Epidermal melanocyte (primary cell): ENCODE measurements around the gene POGZ.
"Not testable (repeated sequence)": the region's sequence is repeated elsewhere in the genome, so short reads cannot be mapped to it uniquely, and the experiment has no call there.

ENCODE experiments used
- DNase-seq: peaks from one replicate; pipeline ENCODE4 v3.0.0; 2011; ENCODE audit warnings: low spot score; ENCODE audit not compliant: insufficient read length

POGZ gene

DNA sequence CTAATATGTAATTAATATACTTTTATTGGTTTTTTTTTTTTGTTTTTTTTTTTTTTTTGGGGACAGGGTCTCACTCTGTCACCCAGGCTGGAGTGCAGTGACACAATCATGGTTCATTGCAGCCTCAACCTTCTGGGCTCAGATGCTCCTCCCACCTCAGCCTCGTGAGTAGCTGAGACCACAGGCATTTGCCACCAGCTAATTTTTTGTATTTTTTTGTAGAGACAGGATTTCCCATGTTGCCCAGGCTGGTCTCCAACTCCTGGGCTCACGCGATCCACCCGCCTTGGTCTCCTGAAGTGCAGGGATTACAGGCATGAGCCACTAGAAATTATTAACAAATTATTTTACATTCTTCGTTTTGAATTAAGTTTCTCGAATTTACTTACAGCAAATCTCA, 16.8 kb upstream of the POGZ start:
- DNase-seq, result no peak

- no peak for DNase-seq
Observed at GRCh38 chr1:151475175-151475574, 15.9 kb upstream of the POGZ start.

DNA sequence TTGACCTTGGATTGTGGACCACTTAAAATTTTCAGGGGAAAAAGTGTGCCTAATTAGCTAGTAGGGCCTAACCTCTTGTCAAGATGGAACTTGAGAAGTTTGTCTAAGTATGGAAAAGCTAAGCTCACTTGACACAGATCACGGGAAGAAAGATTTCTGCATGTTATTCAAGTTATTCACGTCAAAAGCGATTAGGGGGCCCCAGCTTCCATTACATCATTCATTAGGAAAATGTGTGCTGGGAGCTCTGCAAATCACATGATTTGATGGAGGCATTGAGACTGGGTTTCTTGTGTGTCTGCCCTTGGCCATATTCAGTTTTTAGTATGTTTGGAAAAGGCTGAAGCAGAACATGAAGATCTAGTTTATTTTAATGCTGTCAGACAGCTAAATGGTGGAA, 15.5 kb upstream of the POGZ start:
- DNase-seq, result no peak

- DNase-seq, result peak; percentile 44
Observed at GRCh38 chr1:151472856-151473731, 13.8 kb upstream of the POGZ start.

- no peak for DNase-seq
Observed at GRCh38 chr1:151465026-151465425, 5.7 kb upstream of the POGZ start.

DNA sequence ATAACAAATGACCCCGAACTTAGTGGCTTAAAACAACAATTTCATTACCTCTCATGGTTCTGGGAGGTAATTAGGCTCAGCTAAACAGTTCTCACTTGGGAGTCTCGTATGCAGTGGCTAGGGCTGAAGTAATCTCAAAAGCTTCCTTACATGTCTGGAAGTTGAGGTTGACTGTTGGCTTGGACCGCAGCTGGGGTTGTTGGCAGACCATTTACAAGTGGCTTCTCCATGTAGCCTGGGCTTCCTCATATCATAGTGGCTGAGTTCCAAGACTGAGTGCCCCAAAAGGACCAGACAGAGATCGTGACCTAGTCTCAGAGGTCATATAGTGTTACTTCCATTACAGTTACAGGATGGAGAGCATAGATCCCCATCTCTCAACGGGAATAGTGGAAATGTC, 2.4 kb upstream of the POGZ start:
- no peak for DNase-seq

DNA sequence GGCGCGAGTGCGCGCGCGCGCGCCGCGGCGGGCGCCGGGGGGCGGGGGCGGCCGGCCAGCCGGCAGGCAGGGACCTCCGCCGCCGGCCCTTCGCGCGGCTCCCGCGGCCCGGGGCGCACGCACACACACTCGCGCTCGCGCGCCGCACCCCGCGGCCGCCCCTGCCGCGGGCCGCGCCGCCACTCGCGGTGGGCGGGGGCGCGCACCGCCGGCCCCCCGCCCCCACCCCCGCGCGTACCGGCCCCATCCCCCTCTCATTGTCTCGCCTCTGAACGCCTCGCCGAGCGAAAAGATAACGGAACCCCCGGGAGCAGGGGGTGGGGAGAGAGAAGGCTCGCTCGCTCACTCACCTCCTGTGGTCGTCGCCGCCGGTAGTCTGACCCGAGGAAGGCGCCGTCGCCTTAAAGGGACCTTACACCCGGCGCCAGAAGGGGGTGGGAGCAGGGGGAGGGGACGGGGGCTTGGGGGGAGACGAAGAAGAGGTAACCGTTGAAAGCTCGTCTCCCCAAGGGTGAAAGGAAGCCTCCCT, 428 bp downstream of the POGZ start:
- DNase-seq, result peak; percentile 68

DNA sequence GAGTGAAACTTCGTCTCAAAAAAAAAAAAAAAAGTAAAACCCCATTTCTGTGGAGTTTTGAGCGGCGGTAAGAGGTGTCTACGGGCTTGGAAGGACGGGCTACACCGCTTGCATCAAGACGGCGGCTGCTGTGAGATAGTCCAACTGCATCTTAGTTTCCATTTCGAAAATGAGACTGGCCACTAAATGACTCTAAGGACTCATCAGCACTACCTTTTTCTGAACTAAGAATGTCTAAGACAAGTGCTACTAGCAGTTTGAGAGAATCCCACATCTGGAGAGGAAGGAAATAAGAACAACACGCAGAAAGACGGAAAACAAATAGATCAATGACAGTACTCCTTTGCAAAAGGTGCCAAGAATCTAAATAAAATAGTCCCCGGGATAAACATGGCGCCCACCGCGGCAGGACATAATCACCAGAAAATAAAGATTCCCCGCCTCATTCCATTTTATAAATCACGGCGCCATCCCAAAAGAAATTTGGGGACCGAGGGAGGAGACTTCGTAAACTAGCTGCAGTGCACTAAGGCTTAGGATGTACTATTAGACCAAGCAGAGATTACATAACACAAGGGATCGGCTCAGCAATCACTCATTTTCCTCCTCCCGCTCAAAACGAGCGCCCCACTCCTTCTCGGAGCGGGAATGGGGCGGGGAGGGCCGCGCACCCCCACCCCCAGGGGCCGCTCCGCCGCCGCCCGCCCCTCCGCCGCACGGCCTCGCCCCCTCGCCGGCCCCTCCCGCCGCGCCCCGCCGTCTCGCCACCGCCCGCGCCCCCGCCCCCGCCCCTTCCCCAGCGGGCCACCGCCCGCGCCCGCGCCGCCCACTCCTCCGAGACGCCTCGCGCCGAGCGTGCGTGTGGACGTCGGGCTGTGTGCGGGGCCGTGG, 1.1 kb downstream of the POGZ start:
- DNase-seq, result peak; percentile 68

DNA sequence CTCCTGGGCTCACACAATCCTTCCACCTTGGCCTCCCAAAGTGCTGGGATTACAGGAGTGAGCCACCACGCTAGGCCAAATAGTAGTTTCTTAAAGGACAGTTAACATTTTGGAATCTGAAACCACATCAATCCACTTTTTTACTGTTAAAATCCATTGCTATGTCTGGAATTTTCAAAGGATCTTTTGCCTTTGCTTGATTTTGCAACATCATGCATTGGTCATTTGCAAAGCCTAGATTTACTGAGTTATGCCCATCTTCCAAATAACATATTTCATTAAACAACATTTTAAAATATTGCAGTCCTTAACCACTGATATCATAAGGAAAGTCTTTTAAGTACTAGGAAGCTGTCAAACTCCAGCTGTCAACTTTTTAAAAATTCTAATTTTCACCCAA, 3.3 kb downstream of the POGZ start:
- DNase-seq, result no peak

GRCh38 chr1:151455231-151455630, 4.1 kb downstream of the POGZ start:
- DNase-seq, result no peak

DNA sequence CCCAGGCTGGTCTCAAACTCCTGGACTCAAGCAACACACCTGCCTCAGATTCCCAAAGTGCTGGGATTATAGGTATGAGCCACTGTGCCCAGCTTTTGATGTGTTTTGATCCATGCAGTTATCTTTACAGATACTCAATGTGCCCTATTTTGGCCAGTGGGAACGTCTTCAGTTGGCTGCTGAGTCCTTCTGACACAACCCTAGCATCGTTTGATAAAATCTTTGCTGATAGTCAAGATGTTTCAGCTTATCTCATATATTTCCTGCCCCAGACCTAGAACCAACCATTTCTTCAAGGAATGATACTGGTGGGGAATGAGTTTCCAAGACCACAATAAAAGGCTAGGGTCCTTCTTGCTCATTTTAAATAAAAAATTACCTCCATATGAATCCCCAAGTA, 11.6 kb downstream of the POGZ start:
- DNase-seq, result no peak

GRCh38 chr1:151444783-151445177, 14.5 kb downstream of the POGZ start:
- no peak for DNase-seq

DNA sequence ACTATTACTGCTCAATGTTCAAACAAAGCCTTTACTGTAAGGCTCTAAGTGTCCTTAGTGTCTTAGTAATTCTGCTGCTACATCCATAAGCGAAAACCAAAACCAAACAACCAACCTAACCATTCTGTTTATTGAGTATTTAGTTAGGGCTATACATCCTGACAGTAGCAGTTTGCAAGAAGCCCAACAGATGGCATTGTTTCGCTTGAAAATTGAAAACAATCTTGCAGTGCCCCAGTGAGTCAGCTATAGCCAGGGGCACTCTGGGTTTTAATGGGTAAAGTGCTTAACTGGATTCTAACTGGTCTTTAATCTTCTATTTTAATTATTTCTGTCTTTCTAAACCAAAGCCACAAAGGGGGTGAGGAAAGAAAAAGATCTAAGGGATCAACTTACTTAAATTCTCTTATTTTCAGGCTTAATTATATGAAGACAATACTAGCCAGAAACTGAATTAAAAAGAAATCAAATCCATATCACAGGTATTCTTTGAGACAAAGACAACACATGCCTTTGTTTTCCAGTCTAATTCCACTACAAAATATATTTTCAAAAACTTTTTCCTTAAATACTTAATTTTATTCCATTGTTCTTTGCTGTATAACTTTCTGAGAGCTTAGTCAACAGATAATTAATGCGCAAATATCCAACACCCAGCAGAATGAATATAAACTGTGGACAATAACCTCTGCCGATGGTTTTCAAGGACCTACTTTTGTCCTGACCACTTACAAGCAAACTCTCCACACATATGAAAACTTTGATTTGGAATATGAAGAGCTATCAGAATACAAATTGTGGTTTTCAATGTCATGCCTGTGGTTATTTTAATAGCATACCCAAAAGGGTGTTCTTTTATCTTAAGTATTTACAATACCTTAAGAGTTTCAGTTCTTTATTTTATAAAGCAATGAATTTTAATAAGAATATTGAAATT, 15.2 kb downstream of the POGZ start:
- peak; percentile 87 for DNase-seq

DNA sequence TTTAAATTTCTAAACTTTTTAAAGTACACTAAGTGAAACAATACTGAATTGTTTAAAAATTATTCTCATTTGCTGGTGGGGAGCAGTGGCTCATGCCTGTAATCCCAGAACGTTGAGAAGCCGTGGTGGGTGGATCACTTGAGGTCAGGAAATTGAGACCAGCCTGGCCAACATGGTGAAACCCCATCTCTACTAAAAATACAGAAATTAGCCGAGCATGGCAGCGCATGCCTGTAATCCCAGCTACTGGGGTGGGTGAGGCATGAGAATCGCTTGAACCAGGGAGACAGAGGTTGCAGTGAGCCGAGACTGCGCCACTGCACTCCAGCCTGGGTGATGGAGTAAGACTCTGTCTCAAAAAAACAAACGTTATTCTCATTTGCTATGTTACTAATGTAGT, 21.9 kb downstream of the POGZ start:
- DNase-seq, result not testable (repeated sequence)

GRCh38 chr1:151436985-151437384, 22.3 kb downstream of the POGZ start:
- DNase-seq, result no peak

- no peak for DNase-seq
Observed at GRCh38 chr1:151435174-151435573, 24.1 kb downstream of the POGZ start.

- DNase-seq, result not testable (repeated sequence)
Observed at GRCh38 chr1:151433827-151434226, 25.5 kb downstream of the POGZ start.

- no peak for DNase-seq
Observed at GRCh38 chr1:151428068-151428467, 31.2 kb downstream of the POGZ start.

- DNase-seq, result no peak
Observed at GRCh38 chr1:151425103-151425502, 34.2 kb downstream of the POGZ start.

DNA sequence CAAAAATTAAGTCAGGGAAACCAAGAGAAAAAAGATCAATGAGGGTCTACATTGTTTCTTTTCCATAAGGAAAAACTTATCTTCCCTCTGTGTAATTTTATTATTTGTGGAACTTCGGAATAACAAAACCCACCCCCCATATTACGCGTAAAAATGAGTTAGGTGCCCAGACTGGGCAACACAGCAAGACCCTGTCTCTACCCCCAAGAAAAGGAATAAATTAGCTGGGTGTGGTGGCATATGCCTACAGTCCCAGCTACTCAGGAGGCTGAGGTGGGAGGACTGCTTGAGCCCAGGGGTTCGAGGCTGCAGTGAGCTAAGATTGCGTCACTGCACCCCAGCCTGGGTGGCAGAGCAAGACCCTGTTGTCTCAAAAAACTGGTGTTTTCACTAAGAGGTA, 39.5 kb downstream of the POGZ start:
- no peak for DNase-seq

DNA sequence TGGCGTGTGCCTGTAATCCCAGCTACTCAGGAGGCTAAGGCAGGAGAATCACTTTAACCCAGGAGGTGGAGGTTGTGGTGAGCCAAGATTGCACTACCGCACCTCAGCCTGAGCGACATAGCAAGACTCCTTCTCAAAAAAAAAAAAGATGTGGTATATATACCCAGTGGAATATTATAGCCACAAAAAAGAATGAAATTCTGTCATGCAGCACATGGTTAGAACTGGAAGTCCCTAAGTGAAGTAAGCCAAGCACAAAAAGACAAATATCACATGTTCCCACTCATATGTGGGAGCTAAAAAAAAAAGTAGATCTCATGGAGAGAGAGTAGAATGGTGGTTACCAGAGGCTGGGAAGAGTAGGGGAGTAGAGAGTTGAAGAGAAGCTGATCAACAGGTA, 41.2 kb downstream of the POGZ start:
- DNase-seq, result no peak
